IMR-90 (cell line): Measurements from ENCODE around the gene UBE3A. TPM values are rescaled to one million over a fixed set of nuclear protein-coding genes. Genes with fewer than 3 reads are reported as not detected.

Experiments used
- ATAC-seq: fragments of 200-7000 bp; cut with Tn5 transposase; 2 replicates; pipeline ENCODE4 v1.9.1; 2020; ENCODE audit warnings: low read depth, mild to moderate bottlenecking, moderate library complexity
- BruUV-seq: library from RNA; stranded (reverse); fragments of 400-500 nt; replicated peaks from 2 replicates; lab custom pipeline; 2021; lab: Mats Ljungman, UMichigan
- CTCF ChIA-PET: fragments of 300-600 bp; formaldehyde crosslinking; extraction: SDS; loops from one replicate; lab custom pipeline; 2021; ENCODE audit warnings: antibody characterized with exemption; lab: Yijun Ruan, JAX
- POLR2A ChIA-PET: fragments of 300-600 bp; sonication (Branson Sonifier 250); formaldehyde crosslinking; loops from one replicate; lab custom pipeline; 2022; ENCODE audit warnings: antibody characterized with exemption; ENCODE audit not compliant: unreplicated experiment; lab: Charles Lee
- DNase-seq: peaks from one replicate; pipeline ENCODE4 v3.0.0; 2013
- H2AFZ ChIP-seq: replicated peaks from 2 replicates; pipeline ENCODE3; 2013; ENCODE audit warnings: low read length, mild to moderate bottlenecking; ENCODE audit not compliant: poor library complexity
- H2AK5ac ChIP-seq: 2 replicates; pipeline ENCODE4 v1.6.1; 2013; ENCODE audit warnings: low read depth, low read length, inconsistent platforms
- H2AK9ac ChIP-seq: replicated peaks from 2 replicates; pipeline ENCODE3; 2013; ENCODE audit warnings: mild to moderate bottlenecking, low read depth, low read length, moderate library complexity; ENCODE audit not compliant: poor library complexity
- H2BK120ac ChIP-seq: 2 replicates; pipeline ENCODE4 v1.6.1; 2013; ENCODE audit warnings: low read depth, low read length, inconsistent platforms
- H2BK15ac ChIP-seq: 3 replicates; pipeline ENCODE4 v1.6.1; 2013; ENCODE audit warnings: low read depth, low read length, inconsistent platforms
- H2BK20ac ChIP-seq: 2 replicates; pipeline ENCODE4 v1.6.1; 2013; ENCODE audit warnings: low read depth, mild to moderate bottlenecking, inconsistent platforms, low read length, moderate library complexity
- H2BK5ac ChIP-seq: 2 replicates; pipeline ENCODE4 v1.6.1; 2013; ENCODE audit warnings: mild to moderate bottlenecking, low read depth, low read length, inconsistent platforms; ENCODE audit not compliant: poor library complexity, severe bottlenecking
- H3K14ac ChIP-seq: replicated peaks from 2 replicates; pipeline ENCODE4 v1.6.1; 2013; ENCODE audit warnings: low read depth, low read length, inconsistent platforms
- H3K18ac ChIP-seq: 2 replicates; pipeline ENCODE4 v1.6.1; 2013; ENCODE audit warnings: low read depth, low read length, control low read depth
- H3K23ac ChIP-seq: 2 replicates; pipeline ENCODE4 v1.6.1; 2013; ENCODE audit warnings: low read depth, low read length, inconsistent platforms
- H3K27ac ChIP-seq: 2 replicates; pipeline ENCODE4 v1.5.1; 2013; ENCODE audit warnings: mild to moderate bottlenecking, control low read depth, low read length; ENCODE audit not compliant: insufficient read depth
- H3K27me3 ChIP-seq: 2 replicates; pipeline ENCODE4 v1.6.1; 2013; ENCODE audit warnings: low read length; ENCODE audit not compliant: control insufficient read depth, insufficient read depth
- H3K36me3 ChIP-seq: 2 replicates; pipeline ENCODE4 v1.6.1; 2013; ENCODE audit warnings: low read length, mixed read lengths; ENCODE audit not compliant: control insufficient read depth, insufficient read depth
- H3K4ac ChIP-seq: 2 replicates; pipeline ENCODE4 v1.6.1; 2013; ENCODE audit warnings: low read depth, low read length, inconsistent platforms
- H3K4me1 ChIP-seq: 2 replicates; pipeline ENCODE4 v1.6.1; 2013; ENCODE audit warnings: low read length, mixed read lengths; ENCODE audit not compliant: control insufficient read depth, insufficient read depth
- H3K4me2 ChIP-seq: 2 replicates; pipeline ENCODE4 v1.6.1; 2013; ENCODE audit warnings: low read depth, mild to moderate bottlenecking, control low read depth, low read length, moderate library complexity
- H3K4me3 ChIP-seq: 2 replicates; pipeline ENCODE4 v1.5.1; 2013; ENCODE audit warnings: low read depth, mild to moderate bottlenecking, control low read depth, low read length, moderate library complexity; ENCODE audit not compliant: insufficient read depth
- H3K56ac ChIP-seq: 2 replicates; pipeline ENCODE4 v1.6.1; 2013; ENCODE audit warnings: low read length, inconsistent platforms; ENCODE audit not compliant: insufficient read depth; ENCODE audit errors: extremely low read depth
- H3K79me1 ChIP-seq, 2 experiments: 2 replicates each; pipeline ENCODE4 v1.6.1; 2013; ENCODE audit warnings: low read length in 2 of 2, inconsistent platforms in 1 of 2, low read depth in 1 of 2
- H3K9ac ChIP-seq: 2 replicates; pipeline ENCODE4 v1.6.1; 2013; ENCODE audit warnings: low read depth, low read length, control low read depth
- H3K9me1 ChIP-seq: 2 replicates; pipeline ENCODE4 v1.6.1; 2013; ENCODE audit warnings: low read length, inconsistent platforms; ENCODE audit not compliant: insufficient read depth
- H3K9me3 ChIP-seq: 2 replicates; pipeline ENCODE4 v1.6.1; 2013; ENCODE audit warnings: low read length; ENCODE audit not compliant: control insufficient read depth, insufficient read depth
- H4K20me1 ChIP-seq: 2 replicates; pipeline ENCODE4 v1.6.1; 2013; ENCODE audit warnings: low read length, inconsistent platforms; ENCODE audit not compliant: insufficient read depth
- H4K5ac ChIP-seq: 2 replicates; pipeline ENCODE4 v1.6.1; 2013; ENCODE audit warnings: mild to moderate bottlenecking, low read depth, low read length, control low read depth
- H4K8ac ChIP-seq, 2 experiments: 2 replicates each; pipeline ENCODE4 v1.6.1; 2013; ENCODE audit warnings: low read depth in 2 of 2, low read length in 2 of 2, control low read depth in 1 of 2, inconsistent platforms in 1 of 2
- H4K91ac ChIP-seq: 2 replicates; pipeline ENCODE4 v1.6.1; 2013; ENCODE audit warnings: low read depth, low read length, inconsistent platforms; ENCODE audit not compliant: insufficient read depth
- CEBPB ChIP-seq: IDR thresholded peaks from 2 replicates; pipeline ENCODE4 v1.6.1; 2012; ENCODE audit warnings: low read depth, low read length, improper control_type of control experiment
- CHD1 ChIP-seq: IDR thresholded peaks from 2 replicates; pipeline ENCODE4 v1.6.1; 2012; ENCODE audit warnings: low read depth, low read length, improper control_type of control experiment
- FOS ChIP-seq: fragments of 150-350 bp; IDR thresholded peaks from 2 replicates; pipeline ENCODE4 v1.6.1; 2016; ENCODE audit warnings: low read depth, low read length
- MAFK ChIP-seq: IDR thresholded peaks from 2 replicates; pipeline ENCODE4 v1.6.1; 2012; ENCODE audit warnings: low read depth, low read length, improper control_type of control experiment
- MAZ ChIP-seq: IDR thresholded peaks from 2 replicates; pipeline ENCODE4 v1.6.1; 2012; ENCODE audit warnings: low read depth, mild to moderate bottlenecking, low read length, improper control_type of control experiment, moderate library complexity, borderline replicate concordance
- MXI1 ChIP-seq: IDR thresholded peaks from 2 replicates; pipeline ENCODE4 v1.6.1; 2012; ENCODE audit warnings: low read depth, mild to moderate bottlenecking, low read length, moderate library complexity, borderline replicate concordance
- NFE2L2 ChIP-seq: fragments of 150-350 bp; IDR thresholded peaks from 2 replicates; pipeline ENCODE4 v1.6.1; 2016; ENCODE audit warnings: low read depth, mild to moderate bottlenecking, low read length
- POLR2A ChIP-seq: IDR thresholded peaks from 2 replicates; pipeline ENCODE4 v1.6.1; 2012; ENCODE audit warnings: mild to moderate bottlenecking, low read depth, low read length
- RAD21 ChIP-seq: IDR thresholded peaks from 2 replicates; pipeline ENCODE4 v1.6.1; 2012; ENCODE audit warnings: low read length, improper control_type of control experiment
- RCOR1 ChIP-seq: IDR thresholded peaks from 2 replicates; pipeline ENCODE4 v1.6.1; 2012; ENCODE audit warnings: mild to moderate bottlenecking, low read length, improper control_type of control experiment; ENCODE audit not compliant: insufficient replicate concordance
- RFX5 ChIP-seq: IDR thresholded peaks from 2 replicates; pipeline ENCODE4 v1.8.0; 2012; ENCODE audit warnings: low read depth, mild to moderate bottlenecking, low read length, moderate library complexity
- SMC3 ChIP-seq: fragments of 150-350 bp; IDR thresholded peaks from 2 replicates; pipeline ENCODE4 v1.6.1; 2016; ENCODE audit warnings: low read depth, mild to moderate bottlenecking, antibody characterized with exemption, low read length, moderate library complexity
- WGBS, 2 experiments: methylation state at CpG; one replicate each; pipeline versions ENCODE4 v1.1.5 to v1.1.7; 2013; ENCODE audit warnings: missing lambda C conversion rate in 2 of 2; ENCODE audit not compliant: insufficient read length in 1 of 2; ENCODE audit errors: extremely low coverage in 2 of 2; 5-methylcytosine and 5-hydroxymethylcytosine counted together
- dilution Hi-C: fragments of 300-500 bp; cut with HindIII; formaldehyde crosslinking; loops from one replicate; pipeline ENCODE4 v1.14.3; 2018; ENCODE audit warnings: low sequenced_read_pairs; ENCODE audit not compliant: unreplicated experiment
- in situ Hi-C: fragments of 300-500 bp; cut with MboI; formaldehyde crosslinking; loops from 3 replicates; pipeline ENCODE4 v1.14.3; 2019; ENCODE audit warnings: low sequenced_read_pairs, inconsistent platforms, mixed read lengths
- intact Hi-C: fragments of 100-400 bp; cut with micrococcal nuclease; formaldehyde crosslinking; loops from 2 replicates; pipeline ENCODE4 v1.10.0; 2022
- polyA plus RNA-seq, 3 experiments: library from polyadenylated mRNA; depleted of rRNA; stranded (reverse); fragments of >200 nt; gene quantifications; 2 replicates each; pipeline ENCODE4 v1.2.3, GENCODE V29; 2012; ENCODE audit warnings: low replicate concordance in 1 of 3
- total RNA-seq: library from RNA; depleted of rRNA; stranded (reverse); fragments of >200 nt; gene quantifications from 2 replicates; pipeline ENCODE4 v1.2.3, GENCODE V29; 2012
- TF ChIP-seq, protein P1 (sequence below): conservative IDR thresholded peaks from 2 replicates; pipeline ENCODE4 v1.5.1; 2012; ENCODE audit warnings: mild to moderate bottlenecking, low read depth, low read length, improper control_type of control experiment
- TF ChIP-seq, protein P2 (sequence below): fragments of 150-350 bp; IDR thresholded peaks from 2 replicates; pipeline ENCODE4 v1.6.1; 2017; ENCODE audit warnings: mild to moderate bottlenecking, antibody characterized with exemption, low read length, low read depth
- TF ChIP-seq, protein P3 (sequence below): fragments of 150-350 bp; IDR thresholded peaks from 2 replicates; pipeline ENCODE4 v1.6.1; 2016; ENCODE audit warnings: low read depth, mild to moderate bottlenecking, low read length, moderate library complexity, borderline replicate concordance

Gene UBE3A
- total and polyA plus RNA-seq, 2 of the 4 experiments (the other 2 are of a cell fraction), result 19.3 to 53.2 TPM

DNA sequence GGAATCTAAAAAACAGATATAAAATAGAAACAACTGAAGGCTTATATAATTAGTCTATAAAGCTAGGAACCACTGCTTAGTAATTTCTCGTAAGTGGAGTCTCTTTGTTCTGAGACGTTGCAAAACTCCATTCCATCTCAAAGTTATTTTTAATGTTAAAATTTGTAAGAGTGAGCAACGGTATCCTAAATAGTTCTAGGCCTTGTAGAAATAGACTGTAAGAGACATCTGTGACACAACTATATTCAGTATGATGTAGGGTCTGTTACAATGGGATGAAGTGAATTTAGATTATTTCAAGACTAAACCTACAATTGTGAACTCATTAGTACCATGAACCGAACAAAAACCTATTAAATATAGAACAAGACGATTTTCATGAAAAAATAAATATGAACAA is 57.2 kb downstream of the UBE3A start:
- Histone ChIP-seq H3K9ac (no peak overlapping the region), H2BK120ac (no peak overlapping the region), H3K36me3 (peaks cover 3% of the 10 kb centered on the region; the same call in 1 of the 2 replicates), H3K27ac (no peak overlapping the region), H3K4ac (no peak overlapping the region), H2BK15ac (no peak overlapping the region), H3K56ac (no peak overlapping the region), H3K4me3 (no peak overlapping the region), H3K4me2 (no peak overlapping the region), H3K79me1 (peaks cover 20 to 33% of the 10 kb centered on the region in 2 experiments), H2BK5ac (no peak overlapping the region), H4K20me1 (peaks cover 3% of the 10 kb centered on the region; the same call in 1 of the 2 replicates), H3K18ac (no peak overlapping the region), H4K91ac (no peak overlapping the region), H3K9me3 (no peaks in the 10 kb centered on the region), H3K14ac (no peak overlapping the region), H3K9me1 (no peaks in the 10 kb centered on the region), H3K27me3 (no peaks in the 10 kb centered on the region), H2AK9ac (no peak overlapping the region), H3K4me1 (peaks cover 2% of the 10 kb centered on the region; the same call in 1 of the 2 replicates), H4K5ac (no peak overlapping the region), H2AK5ac (no peak overlapping the region), H3K23ac (no peak overlapping the region), H2AFZ (no peak overlapping the region), H2BK20ac (no peak overlapping the region), H4K8ac (no peak overlapping the region)
- DNase-seq (no peak), ATAC-seq (no peak)
- intact Hi-C loops, result no loop called here
- dilution Hi-C loops, result no loop called here
- ChIA-PET CTCF (no interaction called here), POLR2A (no interaction called here)
- BruUV-seq, result no TSS peak
- TF ChIP-seq RCOR1 (no peak), CHD1 (no peak), SMC3 (no peak), MAZ (no peak), FOS (no peak), MAFK (no peak), MXI1 (no peak), RAD21 (no peak), RFX5 (no peak), CEBPB (no peak), NFE2L2 (no peak), POLR2A (no peak)
- TF ChIP-seq, protein P1, sequence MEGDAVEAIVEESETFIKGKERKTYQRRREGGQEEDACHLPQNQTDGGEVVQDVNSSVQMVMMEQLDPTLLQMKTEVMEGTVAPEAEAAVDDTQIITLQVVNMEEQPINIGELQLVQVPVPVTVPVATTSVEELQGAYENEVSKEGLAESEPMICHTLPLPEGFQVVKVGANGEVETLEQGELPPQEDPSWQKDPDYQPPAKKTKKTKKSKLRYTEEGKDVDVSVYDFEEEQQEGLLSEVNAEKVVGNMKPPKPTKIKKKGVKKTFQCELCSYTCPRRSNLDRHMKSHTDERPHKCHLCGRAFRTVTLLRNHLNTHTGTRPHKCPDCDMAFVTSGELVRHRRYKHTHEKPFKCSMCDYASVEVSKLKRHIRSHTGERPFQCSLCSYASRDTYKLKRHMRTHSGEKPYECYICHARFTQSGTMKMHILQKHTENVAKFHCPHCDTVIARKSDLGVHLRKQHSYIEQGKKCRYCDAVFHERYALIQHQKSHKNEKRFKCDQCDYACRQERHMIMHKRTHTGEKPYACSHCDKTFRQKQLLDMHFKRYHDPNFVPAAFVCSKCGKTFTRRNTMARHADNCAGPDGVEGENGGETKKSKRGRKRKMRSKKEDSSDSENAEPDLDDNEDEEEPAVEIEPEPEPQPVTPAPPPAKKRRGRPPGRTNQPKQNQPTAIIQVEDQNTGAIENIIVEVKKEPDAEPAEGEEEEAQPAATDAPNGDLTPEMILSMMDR, result no peak
- TF ChIP-seq, protein P2, sequence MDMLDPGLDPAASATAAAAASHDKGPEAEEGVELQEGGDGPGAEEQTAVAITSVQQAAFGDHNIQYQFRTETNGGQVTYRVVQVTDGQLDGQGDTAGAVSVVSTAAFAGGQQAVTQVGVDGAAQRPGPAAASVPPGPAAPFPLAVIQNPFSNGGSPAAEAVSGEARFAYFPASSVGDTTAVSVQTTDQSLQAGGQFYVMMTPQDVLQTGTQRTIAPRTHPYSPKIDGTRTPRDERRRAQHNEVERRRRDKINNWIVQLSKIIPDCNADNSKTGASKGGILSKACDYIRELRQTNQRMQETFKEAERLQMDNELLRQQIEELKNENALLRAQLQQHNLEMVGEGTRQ, result no peak
- TF ChIP-seq, protein P3, sequence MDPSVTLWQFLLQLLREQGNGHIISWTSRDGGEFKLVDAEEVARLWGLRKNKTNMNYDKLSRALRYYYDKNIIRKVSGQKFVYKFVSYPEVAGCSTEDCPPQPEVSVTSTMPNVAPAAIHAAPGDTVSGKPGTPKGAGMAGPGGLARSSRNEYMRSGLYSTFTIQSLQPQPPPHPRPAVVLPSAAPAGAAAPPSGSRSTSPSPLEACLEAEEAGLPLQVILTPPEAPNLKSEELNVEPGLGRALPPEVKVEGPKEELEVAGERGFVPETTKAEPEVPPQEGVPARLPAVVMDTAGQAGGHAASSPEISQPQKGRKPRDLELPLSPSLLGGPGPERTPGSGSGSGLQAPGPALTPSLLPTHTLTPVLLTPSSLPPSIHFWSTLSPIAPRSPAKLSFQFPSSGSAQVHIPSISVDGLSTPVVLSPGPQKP, result no peak
- in situ Hi-C loops, result no loop called here
- WGBS, 2 experiments, result no CpG with 5 or more reads among the region's 5 CpGs
